HEK293 (cell line): Measurements from ENCODE around the gene PTPRN2.

Experiments used
- CTCF ChIA-PET: fragments of 350-600 bp; formaldehyde crosslinking; extraction: SDS; loops from one replicate; lab custom pipeline; 2021; ENCODE audit warnings: antibody characterized with exemption; lab: Yijun Ruan, JAX
- POLR2A ChIA-PET: fragments of 300-600 bp; formaldehyde crosslinking; extraction: SDS; loops from one replicate; lab custom pipeline; 2020; ENCODE audit warnings: antibody characterized with exemption, inconsistent platforms; lab: Yijun Ruan, JAX
- H3K27ac ChIP-seq: fragments of 200-500 bp; sonication (Bioruptor generic); 2 replicates; pipeline ENCODE4 v1.5.1; 2014; ENCODE audit warnings: low read depth, low read length, control low read depth, inconsistent platforms; ENCODE audit errors: extremely low read depth
- H3K36me3 ChIP-seq, 2 experiments: fragments of 200-500 bp in 1 of 2; sonication (Bioruptor generic) in 1 of 2; 1 replicate in 1 of 2; 2 replicates in 1 of 2; pipeline ENCODE4 v1.5.1; 2014 to 2017; ENCODE audit warnings: inconsistent platforms in 2 of 2, low read length in 2 of 2; ENCODE audit not compliant: control insufficient read depth in 2 of 2, insufficient read depth in 1 of 2
- H3K4me1 ChIP-seq: fragments of 200-500 bp; sonication (Bioruptor generic); 2 replicates; pipeline ENCODE4 v1.5.1; 2014; ENCODE audit warnings: mild to moderate bottlenecking, low read length, inconsistent platforms; ENCODE audit not compliant: control insufficient read depth, insufficient read depth
- H3K4me3 ChIP-seq: 2 replicates; pipeline ENCODE4 v1.5.1; 2011; ENCODE audit warnings: low read depth, mild to moderate bottlenecking, control low read depth, low read length, moderate library complexity
- H3K9me3 ChIP-seq: fragments of 200-500 bp; sonication (Bioruptor generic); 2 replicates; pipeline ENCODE4 v1.5.1; 2014; ENCODE audit warnings: low read depth, low read length, inconsistent platforms; ENCODE audit not compliant: control insufficient read depth, insufficient read depth
- BCL11A ChIP-seq: fragments of 450-650 bp; formaldehyde crosslinking; IDR thresholded peaks from 2 replicates; pipeline ENCODE4 v1.5.1; 2016; ENCODE audit warnings: low read depth, missing biosample characterization, missing genetic modification characterization
- HOXA7 ChIP-seq: sonication (generic); formaldehyde crosslinking; IDR thresholded peaks from 2 replicates; pipeline ENCODE4 v1.8.1; 2022; ENCODE audit warnings: missing genetic modification reagents, borderline replicate concordance
- KLF7 ChIP-seq: fragments of 450-650 bp; formaldehyde crosslinking; IDR thresholded peaks from 2 replicates; pipeline ENCODE4 v1.5.1; 2016; ENCODE audit warnings: missing biosample characterization, missing genetic modification characterization, borderline replicate concordance
- ZFP69B ChIP-seq: fragments of 450-650 bp; formaldehyde crosslinking; IDR thresholded peaks from 2 replicates; pipeline ENCODE4 v1.5.1; 2016; ENCODE audit warnings: missing biosample characterization, missing genetic modification characterization
- ZNF239 ChIP-seq: fragments of 450-650 bp; formaldehyde crosslinking; IDR thresholded peaks from 2 replicates; pipeline ENCODE4 v1.5.1; 2016; ENCODE audit warnings: missing biosample characterization, missing genetic modification characterization
- ZNF311 ChIP-seq: fragments of 450-650 bp; formaldehyde crosslinking; IDR thresholded peaks from 2 replicates; pipeline ENCODE4 v1.5.1; 2017; ENCODE audit warnings: missing biosample characterization, missing genetic modification characterization, borderline replicate concordance
- ZNF341 ChIP-seq: fragments of 450-650 bp; formaldehyde crosslinking; IDR thresholded peaks from 2 replicates; pipeline ENCODE4; 2016; ENCODE audit warnings: low read depth, missing biosample characterization, missing genetic modification characterization
- ZNF449 ChIP-seq: fragments of 450-650 bp; formaldehyde crosslinking; IDR thresholded peaks from 2 replicates; pipeline ENCODE4 v1.5.1; 2017; ENCODE audit warnings: missing biosample characterization, mild to moderate bottlenecking, missing genetic modification characterization, moderate library complexity
- ZNF530 ChIP-seq: fragments of 450-650 bp; formaldehyde crosslinking; IDR thresholded peaks from 2 replicates; pipeline ENCODE4 v1.5.1; 2016; ENCODE audit warnings: low read depth, missing biosample characterization, missing genetic modification characterization
- ZNF677 ChIP-seq: fragments of 450-650 bp; IDR thresholded peaks from 2 replicates; pipeline ENCODE4 v1.5.0; 2018; ENCODE audit warnings: missing biosample characterization, mild to moderate bottlenecking, missing genetic modification characterization, moderate library complexity
- ZNF747 ChIP-seq: fragments of 450-650 bp; formaldehyde crosslinking; IDR thresholded peaks from 2 replicates; pipeline ENCODE4 v1.5.1; 2016; ENCODE audit warnings: missing biosample characterization, missing genetic modification characterization
- ZNF792 ChIP-seq: fragments of 450-650 bp; formaldehyde crosslinking; IDR thresholded peaks from 2 replicates; pipeline ENCODE4 v1.5.1; 2016; ENCODE audit warnings: missing biosample characterization, missing genetic modification characterization
- ZNF843 ChIP-seq: fragments of 450-650 bp; formaldehyde crosslinking; IDR thresholded peaks from 2 replicates; pipeline ENCODE4 v1.5.1; 2016; ENCODE audit warnings: missing biosample characterization, missing genetic modification characterization
- ZSCAN16 ChIP-seq: fragments of 450-650 bp; formaldehyde crosslinking; IDR thresholded peaks from 2 replicates; pipeline ENCODE4 v1.5.1; 2016; ENCODE audit warnings: missing biosample characterization, missing genetic modification characterization
- TF ChIP-seq, protein P1 (sequence below): fragments of 450-650 bp; formaldehyde crosslinking; IDR thresholded peaks from 2 replicates; pipeline ENCODE4 v1.5.1; 2016; ENCODE audit warnings: missing biosample characterization, missing genetic modification characterization
- TF ChIP-seq, protein P2 (sequence below): fragments of 450-650 bp; formaldehyde crosslinking; IDR thresholded peaks from 2 replicates; pipeline ENCODE4 v1.5.1; 2016; ENCODE audit warnings: missing biosample characterization, missing genetic modification characterization, borderline replicate concordance

PTPRN2 gene

DNA sequence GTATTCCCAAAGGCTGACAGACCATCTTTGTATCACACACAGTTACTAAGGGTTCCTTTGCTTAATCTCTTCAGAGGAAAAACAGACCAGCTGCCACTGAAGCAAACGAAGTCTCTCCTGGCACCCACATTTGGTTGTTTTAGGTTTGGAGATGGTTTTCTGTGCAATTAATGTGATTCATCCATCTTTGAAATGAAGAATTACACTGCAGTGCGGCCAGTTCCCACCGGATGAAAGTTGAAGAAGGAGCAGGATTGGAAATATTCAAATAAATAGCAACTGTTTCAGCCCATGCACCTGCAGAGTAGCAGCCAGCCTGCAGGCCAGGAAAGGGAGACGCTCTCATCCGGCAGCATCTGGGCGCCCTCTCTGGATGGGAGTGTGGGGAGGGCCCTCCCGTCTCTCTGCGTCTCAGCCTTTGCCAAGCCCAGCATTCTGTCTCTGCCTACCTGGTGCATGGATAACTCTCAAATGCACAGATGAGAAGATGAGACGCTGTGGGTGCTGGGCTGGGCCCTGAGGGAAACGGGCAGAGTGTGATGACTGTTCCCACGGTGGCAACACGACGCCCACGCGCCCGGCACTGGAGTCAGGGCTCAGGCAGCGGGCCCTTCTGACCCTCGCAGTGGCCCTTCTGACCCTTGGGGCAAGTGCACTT, 214.0 kb downstream of the PTPRN2 start:
- no peak for TF ChIP-seq KLF7
- TF ChIP-seq ZNF677 (tag by site-specific recombination): no peak
- no peak for TF ChIP-seq BCL11A (tag by site-specific recombination)
- no peak for TF ChIP-seq ZNF239
- no peak for TF ChIP-seq ZNF747
- no peak for TF ChIP-seq ZNF449 (tag by site-specific recombination)
- Histone ChIP-seq H3K36me3 (no peaks in the 10 kb centered on the region), H3K27ac (no peak overlapping the region), H3K4me3 (no peak overlapping the region), H3K4me1 (no peaks in the 10 kb centered on the region), H3K9me3 (no peaks in the 10 kb centered on the region)
- ChIA-PET CTCF (no interaction called here), POLR2A (no interaction called here)

GRCh38 chr7:158372400-158373342, 215.0 kb downstream of the PTPRN2 start:
- ChIA-PET CTCF (no interaction called here), POLR2A (no interaction called here)
- no peak overlapping the region for H3K27ac ChIP-seq
- H3K4me1 ChIP-seq: no peaks in the 10 kb centered on the region
- H3K9me3 ChIP-seq: no peaks in the 10 kb centered on the region
- H3K4me3 ChIP-seq: no peak overlapping the region
- TF ChIP-seq ZFP69B: no peak
- TF ChIP-seq, all 188 proteins: peak for 0
- H3K36me3 ChIP-seq: no peaks in the 10 kb centered on the region

- no peak for TF ChIP-seq ZSCAN16 (tag by site-specific recombination)
- no peak for TF ChIP-seq ZNF843 (tag by site-specific recombination)
- no peak for TF ChIP-seq ZNF530 (tag by site-specific recombination)
- no peak for TF ChIP-seq ZNF341
- TF ChIP-seq ZNF311: no peak
- no peak for TF ChIP-seq ZNF792 (tag by site-specific recombination)
- TF ChIP-seq, protein P1, sequence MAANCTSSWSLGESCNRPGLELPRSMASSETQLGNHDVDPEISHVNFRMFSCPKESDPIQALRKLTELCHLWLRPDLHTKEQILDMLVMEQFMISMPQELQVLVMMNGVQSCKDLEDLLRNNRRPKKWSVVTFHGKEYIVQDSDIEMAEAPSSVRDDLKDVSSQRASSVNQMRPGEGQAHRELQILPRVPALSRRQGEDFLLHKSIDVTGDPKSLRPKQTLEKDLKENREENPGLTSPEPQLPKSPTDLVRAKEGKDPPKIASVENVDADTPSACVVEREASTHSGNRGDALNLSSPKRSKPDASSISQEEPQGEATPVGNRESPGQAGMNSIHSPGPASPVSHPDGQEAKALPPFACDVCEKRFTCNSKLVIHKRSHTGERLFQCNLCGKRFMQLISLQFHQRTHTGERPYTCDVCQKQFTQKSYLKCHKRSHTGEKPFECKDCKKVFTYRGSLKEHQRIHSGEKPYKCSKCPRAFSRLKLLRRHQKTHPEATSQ (tag by site-specific recombination): no peak
- TF ChIP-seq HOXA7 (CRISPR knock-in tag): no peak
- TF ChIP-seq, protein P2, sequence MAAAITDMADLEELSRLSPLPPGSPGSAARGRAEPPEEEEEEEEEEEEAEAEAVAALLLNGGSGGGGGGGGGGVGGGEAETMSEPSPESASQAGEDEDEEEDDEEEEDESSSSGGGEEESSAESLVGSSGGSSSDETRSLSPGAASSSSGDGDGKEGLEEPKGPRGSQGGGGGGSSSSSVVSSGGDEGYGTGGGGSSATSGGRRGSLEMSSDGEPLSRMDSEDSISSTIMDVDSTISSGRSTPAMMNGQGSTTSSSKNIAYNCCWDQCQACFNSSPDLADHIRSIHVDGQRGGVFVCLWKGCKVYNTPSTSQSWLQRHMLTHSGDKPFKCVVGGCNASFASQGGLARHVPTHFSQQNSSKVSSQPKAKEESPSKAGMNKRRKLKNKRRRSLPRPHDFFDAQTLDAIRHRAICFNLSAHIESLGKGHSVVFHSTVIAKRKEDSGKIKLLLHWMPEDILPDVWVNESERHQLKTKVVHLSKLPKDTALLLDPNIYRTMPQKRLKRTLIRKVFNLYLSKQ (tag by site-specific recombination): no peak
- CTCF ChIA-PET: no interaction called here
- no peaks in the 10 kb centered on the region for H3K4me1 ChIP-seq
- no peak overlapping the region for H3K4me3 ChIP-seq
- no peaks in the 10 kb centered on the region for H3K36me3 ChIP-seq
- POLR2A ChIA-PET: no interaction called here
- no peaks in the 10 kb centered on the region for H3K9me3 ChIP-seq
- no peak overlapping the region for H3K27ac ChIP-seq
Measured at GRCh38 chr7:158371856-158372255, 215.8 kb downstream of the PTPRN2 start.
